NCI-H1930 (cell line): Measurements from ENCODE around the gene ROBO2.

Experiments used
- DNase-seq, 2 experiments: peaks; one replicate each; lab custom pipeline; 2025; lab: John Stamatoyannopoulos, UW

Gene ROBO2

GRCh38 chr3:77684115-77684514 is 644.2 kb downstream of the ROBO2 start:
- no peak for DNase-seq

- no peak for DNase-seq
Observed at GRCh38 chr3:77685713-77686112, 645.8 kb downstream of the ROBO2 start.

GRCh38 chr3:77686560-77686959 is 646.7 kb downstream of the ROBO2 start:
- no peak for DNase-seq

- no peak for DNase-seq
Observed at GRCh38 chr3:77687545-77687944, 647.6 kb downstream of the ROBO2 start.

- no peak for DNase-seq
Observed at GRCh38 chr3:77690284-77690845, 650.5 kb downstream of the ROBO2 start.

- peak in 1 of 2 experiments; percentile 3 for DNase-seq
Observed at GRCh38 chr3:77693147-77693546, 653.2 kb downstream of the ROBO2 start.

GRCh38 chr3:77699125-77699691 is 659.3 kb downstream of the ROBO2 start:
- DNase-seq = no peak
